ENCODE results near the gene NBPF3. TPM values are rescaled to one million over a fixed set of nuclear protein-coding genes. Genes with fewer than 3 reads are reported as not detected.
"Not testable (repeated sequence)": the region's sequence is repeated elsewhere in the genome, so short reads cannot be mapped to it uniquely, and the experiment has no call there.

NBPF3 gene
- total RNA-seq, 1 donor from 2014 or later: 10.2 TPM

GRCh38 chr1:21434394-21434793 lies 5.5 kb upstream of the NBPF3 start:
- TF ChIP-seq CTCF (IDR thresholded peaks at IDR 0.05; ENCODE audit: insufficient read depth, low read length, poor library complexity, severe bottlenecking): no peak
- no peaks in the 10 kb centered on the region for H3K36me3 ChIP-seq (ENCODE audit: control insufficient read depth, insufficient read depth, low read length)
- H3K27me3 ChIP-seq (ENCODE audit: control insufficient read depth, insufficient read depth, low read length): peaks cover 4% of the 10 kb centered on the region
- no peak overlapping the region for H3K4me3 ChIP-seq (ENCODE audit: low read depth, low read length)
- no peak for DNase-seq (ENCODE audit: low read depth)

DNA sequence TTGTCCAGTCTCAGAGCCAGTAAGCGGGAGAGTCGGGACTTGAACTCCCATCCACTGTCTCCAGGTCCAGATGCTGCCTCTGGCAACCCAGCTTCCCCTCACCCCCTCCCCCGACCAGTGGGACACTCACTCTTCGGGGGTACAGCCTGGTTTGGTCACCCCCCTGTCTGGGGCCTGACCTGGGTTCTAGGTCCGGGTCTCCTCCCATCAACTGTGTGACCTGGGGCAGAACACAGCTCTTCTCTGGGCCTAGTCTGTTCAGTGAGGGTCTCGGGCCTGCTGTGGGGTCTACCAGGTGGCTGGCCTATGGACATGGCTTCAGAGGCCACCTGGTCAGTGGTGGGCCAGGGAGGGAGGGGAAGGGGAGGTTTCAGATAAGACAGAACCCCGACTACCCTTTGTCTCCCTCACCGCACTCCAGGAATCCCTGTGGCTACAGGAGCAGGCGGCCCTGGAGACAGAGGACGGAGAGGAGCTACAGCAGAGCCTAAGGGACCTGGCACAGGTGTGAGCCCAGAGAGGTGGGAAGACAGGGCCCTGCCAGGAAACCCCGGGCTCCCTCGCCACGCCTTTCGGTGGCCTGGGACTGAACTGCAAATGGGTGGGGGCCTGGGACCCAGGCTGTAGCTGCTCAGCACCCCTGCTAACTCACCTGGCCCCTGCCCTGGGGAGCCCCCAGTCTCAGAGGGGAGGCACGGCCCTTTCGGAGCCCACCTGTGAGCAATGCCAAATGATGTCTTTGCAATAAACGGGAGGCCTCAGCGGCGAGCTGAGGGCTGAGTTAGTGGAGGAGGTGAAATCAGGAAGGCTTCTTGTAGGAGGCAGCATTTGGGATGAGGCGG lies 4.1 kb upstream of the NBPF3 start:
- DNase-seq (ENCODE audit: low read depth): no peak
- H3K4me3 ChIP-seq (ENCODE audit: low read depth, low read length): no peak overlapping the region
- TF ChIP-seq CTCF (IDR thresholded peaks at IDR 0.05; ENCODE audit: insufficient read depth, low read length, poor library complexity, severe bottlenecking): no peak
- peaks cover 4% of the 10 kb centered on the region for H3K27me3 ChIP-seq (ENCODE audit: control insufficient read depth, insufficient read depth, low read length)
- H3K36me3 ChIP-seq (ENCODE audit: control insufficient read depth, insufficient read depth, low read length): no peaks in the 10 kb centered on the region

DNA sequence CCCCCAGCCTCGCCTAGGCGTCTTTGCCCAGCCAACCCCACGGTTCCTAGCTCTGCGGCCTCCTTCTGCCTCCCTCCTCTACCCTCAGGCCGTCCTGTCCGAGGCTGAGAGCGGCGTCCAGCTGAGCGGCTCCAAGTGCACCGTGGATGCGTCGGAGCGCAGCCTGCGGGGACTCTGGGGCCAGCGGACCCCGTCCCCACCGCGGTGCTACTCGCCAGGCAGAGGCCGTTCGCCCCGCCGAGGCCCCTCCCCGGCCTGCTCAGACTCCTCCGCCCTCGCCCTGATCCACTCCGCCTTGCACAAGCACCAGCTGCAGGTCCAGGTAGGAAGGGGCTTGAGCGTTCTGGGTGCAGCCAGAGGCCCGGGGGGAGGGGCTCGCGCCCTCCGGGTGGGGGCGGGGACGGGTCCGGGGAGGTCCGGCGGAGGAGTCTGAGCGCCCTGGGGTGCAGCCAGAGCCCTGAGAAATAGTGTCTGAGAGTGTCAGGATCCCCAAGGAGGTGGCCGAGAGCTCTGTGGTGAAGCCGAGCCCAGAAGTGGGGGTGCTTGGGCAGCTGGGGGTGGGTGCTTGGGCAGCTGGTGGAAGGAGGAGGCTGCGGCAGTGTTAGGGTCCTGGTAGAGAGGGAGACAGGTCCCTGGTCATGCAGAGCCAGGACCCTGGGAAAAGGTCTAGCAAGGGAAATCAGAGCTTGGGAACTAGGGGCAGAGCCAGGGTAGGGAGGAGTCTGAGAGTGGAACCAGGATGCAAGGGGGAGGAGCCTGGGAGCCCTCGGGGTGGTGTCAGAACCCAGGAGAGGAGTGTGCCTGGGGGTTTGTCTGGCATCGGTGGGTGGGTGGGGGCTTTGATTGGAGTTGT lies 3.2 kb upstream of the NBPF3 start:
- no peak for DNase-seq (ENCODE audit: low read depth)
- peaks cover 4% of the 10 kb centered on the region for H3K27me3 ChIP-seq (ENCODE audit: control insufficient read depth, insufficient read depth, low read length)
- H3K4me3 ChIP-seq (ENCODE audit: low read depth, low read length): peak overlapping the region; percentile 29
- H3K36me3 ChIP-seq (ENCODE audit: control insufficient read depth, insufficient read depth, low read length): no peaks in the 10 kb centered on the region
- TF ChIP-seq CTCF (IDR thresholded peaks at IDR 0.05; ENCODE audit: insufficient read depth, low read length, poor library complexity, severe bottlenecking): no peak

- Histone ChIP-seq H3K4me3 (ENCODE audit: low read depth, low read length) (no peak overlapping the region), H3K36me3 (ENCODE audit: control insufficient read depth, insufficient read depth, low read length) (no peaks in the 10 kb centered on the region), H3K27me3 (ENCODE audit: control insufficient read depth, insufficient read depth, low read length) (peaks cover 4% of the 10 kb centered on the region)
- TF ChIP-seq CTCF (IDR thresholded peaks at IDR 0.05; ENCODE audit: insufficient read depth, low read length, poor library complexity, severe bottlenecking): no peak
- no peak for DNase-seq (ENCODE audit: low read depth)
Observed at GRCh38 chr1:21437341-21437640, 2.6 kb upstream of the NBPF3 start.

GRCh38 chr1:21438646-21439312 lies 1.2 kb upstream of the NBPF3 start:
- not testable (repeated sequence) for H3K36me3 ChIP-seq (ENCODE audit: control insufficient read depth, insufficient read depth, low read length); H3K27me3 ChIP-seq (ENCODE audit: control insufficient read depth, insufficient read depth, low read length); DNase-seq (ENCODE audit: low read depth); H3K4me3 ChIP-seq (ENCODE audit: low read depth, low read length)

GRCh38 chr1:21439345-21439720 lies 604 bp upstream of the NBPF3 start:
- peaks cover 4% of the 10 kb centered on the region for H3K27me3 ChIP-seq (ENCODE audit: control insufficient read depth, insufficient read depth, low read length)
- peak overlapping the region; percentile 54 for H3K4me3 ChIP-seq (ENCODE audit: low read depth, low read length)
- TF ChIP-seq CTCF (IDR thresholded peaks at IDR 0.05; ENCODE audit: insufficient read depth, low read length, poor library complexity, severe bottlenecking): no peak
- no peak for DNase-seq (ENCODE audit: low read depth)
- H3K36me3 ChIP-seq (ENCODE audit: control insufficient read depth, insufficient read depth, low read length): no peaks in the 10 kb centered on the region

DNA sequence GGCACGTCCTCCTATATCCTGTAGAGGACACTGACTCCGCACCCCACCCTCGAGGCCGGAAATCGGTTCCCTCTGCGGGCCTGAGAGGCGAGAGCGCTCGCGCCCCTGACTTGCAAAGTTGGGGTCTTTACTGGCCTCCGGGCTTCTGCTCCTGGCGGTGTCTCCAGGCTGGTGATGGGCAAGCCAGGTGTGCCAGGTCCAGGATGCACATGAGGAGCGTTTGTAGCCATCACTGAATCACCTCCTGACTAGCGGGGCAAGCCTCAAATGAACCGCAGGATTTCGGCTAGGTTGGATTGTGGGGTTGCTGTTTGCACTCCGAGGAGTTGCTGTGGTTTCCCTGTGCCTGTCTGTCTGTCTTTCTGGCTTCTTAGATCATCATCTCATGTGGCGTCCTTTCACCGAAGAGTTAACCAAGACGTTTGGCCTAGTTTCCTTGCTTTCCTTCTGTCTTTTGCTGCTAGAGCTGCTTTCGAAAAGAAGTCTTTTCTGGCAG lies 741 bp downstream of the NBPF3 start:
- DNase-seq (ENCODE audit: low read depth); H3K27me3 ChIP-seq (ENCODE audit: control insufficient read depth, insufficient read depth, low read length); H3K36me3 ChIP-seq (ENCODE audit: control insufficient read depth, insufficient read depth, low read length): not testable (repeated sequence)
- H3K4me3 ChIP-seq (ENCODE audit: low read depth, low read length): peak overlapping the region; percentile 54

- not testable (repeated sequence) for H3K4me3 ChIP-seq (ENCODE audit: low read depth, low read length); H3K27me3 ChIP-seq (ENCODE audit: control insufficient read depth, insufficient read depth, low read length); DNase-seq (ENCODE audit: low read depth); H3K36me3 ChIP-seq (ENCODE audit: control insufficient read depth, insufficient read depth, low read length)
Observed at GRCh38 chr1:21446647-21447046, 6.7 kb downstream of the NBPF3 start.
